HG02588 (cell line): ENCODE results near the gene ANK2.

Experiments
- ATAC-seq: cut with Tn5 transposase; IDR thresholded peaks from one replicate; pipeline ENCODE4 v1.9.1; 2021; ENCODE audit warnings: mild to moderate bottlenecking, moderate library complexity; ENCODE audit not compliant: unreplicated experiment

Gene ANK2

GRCh38 chr4:113145519-113146291 is 96.3 kb downstream of the ANK2 start:
- no peak for ATAC-seq

- ATAC-seq = peak; percentile 75
Measured at GRCh38 chr4:113146876-113147358, 97.5 kb downstream of the ANK2 start.

- ATAC-seq = no peak
Measured at GRCh38 chr4:113147498-113148111, 98.2 kb downstream of the ANK2 start.

- no peak for ATAC-seq
Measured at GRCh38 chr4:113148925-113149324, 99.5 kb downstream of the ANK2 start.

GRCh38 chr4:113153529-113154101 is 104.2 kb downstream of the ANK2 start:
- ATAC-seq = no peak

DNA sequence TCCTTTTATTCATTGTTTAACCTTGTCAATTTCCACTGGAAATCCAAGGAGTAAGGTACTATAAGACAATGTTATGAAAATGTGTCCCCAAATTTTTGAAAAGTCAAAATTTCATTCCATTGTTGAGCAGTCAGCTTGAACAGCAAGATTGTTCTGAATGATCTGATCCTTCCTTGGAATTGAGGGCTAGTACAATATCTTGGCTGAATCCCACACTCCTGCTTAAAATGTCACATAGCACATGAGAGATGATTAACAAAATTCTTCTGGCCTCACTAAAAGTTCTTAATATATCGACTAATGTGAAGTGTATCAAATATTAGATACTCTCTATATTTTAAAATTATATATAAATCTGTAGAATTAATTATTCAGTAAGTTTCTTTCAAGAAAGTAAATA is 104.8 kb downstream of the ANK2 start:
- ATAC-seq = no peak

GRCh38 chr4:113157086-113157857 is 107.8 kb downstream of the ANK2 start:
- no peak for ATAC-seq

DNA sequence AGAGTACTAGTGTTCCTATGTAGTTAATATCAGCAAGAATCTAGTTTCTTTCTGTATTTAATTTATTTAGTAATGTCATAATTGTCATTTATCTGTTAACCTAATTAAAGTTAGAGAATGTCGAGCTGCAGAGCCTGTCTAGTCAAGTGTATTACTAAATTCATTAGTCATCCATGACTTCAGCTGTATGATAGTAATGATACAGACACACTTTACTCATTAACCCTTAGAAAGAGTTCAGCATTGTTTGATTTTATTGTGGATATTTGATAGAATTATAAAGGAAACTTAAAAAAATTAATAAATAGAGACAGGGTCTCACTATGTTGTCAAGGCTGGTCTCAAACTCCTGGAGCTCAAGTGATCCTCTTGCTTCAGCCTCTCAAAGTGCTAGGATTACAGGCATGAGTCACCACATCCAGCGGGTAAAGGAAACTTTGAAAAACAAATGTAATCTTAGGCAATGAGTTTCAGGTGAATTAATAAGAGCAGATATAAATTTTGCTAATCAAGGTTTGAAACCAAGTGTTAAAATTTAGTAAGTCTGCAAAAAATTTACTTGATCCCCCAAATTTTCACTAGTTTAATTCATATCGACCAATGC is 110.6 kb downstream of the ANK2 start:
- no peak for ATAC-seq

GRCh38 chr4:113160548-113160947 is 111.1 kb downstream of the ANK2 start:
- no peak for ATAC-seq

GRCh38 chr4:113162089-113162488 is 112.6 kb downstream of the ANK2 start:
- ATAC-seq = no peak

DNA sequence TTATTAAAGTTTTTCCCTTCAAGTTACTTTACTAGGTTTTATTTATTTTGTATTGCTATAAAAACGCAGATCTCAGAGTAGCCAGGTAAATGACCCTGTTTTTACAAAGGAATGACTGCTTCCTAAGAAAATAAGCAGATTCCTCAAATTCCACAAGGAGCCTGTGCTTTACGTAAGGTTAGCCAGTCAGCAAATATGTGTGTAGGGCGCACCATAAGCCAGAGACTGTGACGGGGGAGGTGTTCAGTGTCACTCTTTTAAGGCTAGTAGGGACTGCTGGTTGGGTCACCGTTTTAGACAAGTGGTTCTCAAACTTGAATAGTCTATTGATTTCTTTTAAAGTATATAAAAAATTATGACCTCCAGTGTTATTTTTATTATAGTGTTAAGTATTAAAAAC is 119.9 kb downstream of the ANK2 start:
- no peak for ATAC-seq

GRCh38 chr4:113170115-113170804 is 120.8 kb downstream of the ANK2 start:
- no peak for ATAC-seq

DNA sequence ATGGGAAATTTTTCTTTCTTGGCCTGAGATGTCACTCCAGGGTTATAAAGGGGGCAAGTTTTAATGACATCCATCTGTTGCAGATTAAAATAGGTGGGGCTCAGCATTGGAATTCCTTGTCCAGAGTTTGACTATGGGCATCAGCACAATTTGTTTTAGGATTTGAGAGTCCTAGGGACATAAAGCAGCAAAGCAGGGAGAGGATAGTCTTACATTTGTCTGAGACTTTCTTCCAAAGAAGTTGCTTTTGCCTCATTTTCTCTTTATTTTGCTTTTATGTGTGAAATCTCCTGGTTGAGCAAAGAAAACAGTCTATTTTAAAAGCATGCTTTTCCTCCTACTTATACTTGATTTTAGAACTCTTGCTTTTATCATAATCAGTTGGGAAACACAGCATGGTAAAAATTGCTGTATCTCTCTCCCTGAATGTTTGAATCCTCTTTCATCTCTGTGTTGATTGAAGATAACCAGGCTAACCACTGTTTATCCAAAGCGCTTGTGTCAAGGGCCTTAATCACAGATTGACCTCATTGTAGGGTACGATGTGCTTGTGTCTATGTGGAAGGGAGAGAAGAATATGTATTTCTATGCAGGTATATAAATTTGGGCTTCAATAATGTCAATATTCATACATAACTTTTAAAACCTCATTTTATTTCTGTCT is 121.5 kb downstream of the ANK2 start:
- no peak for ATAC-seq

- no peak for ATAC-seq
Measured at GRCh38 chr4:113173126-113173792, 123.8 kb downstream of the ANK2 start.

DNA sequence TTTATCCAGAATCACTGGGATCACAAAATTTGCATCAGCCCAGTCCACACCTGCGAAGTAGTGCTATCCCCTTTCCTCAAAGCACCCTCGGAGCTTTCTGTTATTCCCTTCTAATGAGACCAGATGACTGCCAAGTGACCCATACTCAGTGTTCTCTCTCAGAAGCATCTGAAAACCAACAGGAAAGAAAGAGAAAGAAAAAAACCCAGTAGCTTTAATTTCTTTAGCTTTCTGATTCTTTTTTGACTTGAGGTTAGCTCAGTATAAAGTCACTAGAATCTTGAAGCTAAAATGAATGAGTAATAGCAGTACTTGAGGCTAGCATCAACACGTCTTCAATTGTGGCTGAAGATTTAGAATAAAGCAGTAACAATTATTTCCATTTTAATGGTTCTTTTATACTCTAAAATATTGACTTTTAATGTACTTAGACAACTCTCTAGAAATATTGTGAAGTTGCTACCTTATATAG is 124.4 kb downstream of the ANK2 start:
- ATAC-seq = no peak

DNA sequence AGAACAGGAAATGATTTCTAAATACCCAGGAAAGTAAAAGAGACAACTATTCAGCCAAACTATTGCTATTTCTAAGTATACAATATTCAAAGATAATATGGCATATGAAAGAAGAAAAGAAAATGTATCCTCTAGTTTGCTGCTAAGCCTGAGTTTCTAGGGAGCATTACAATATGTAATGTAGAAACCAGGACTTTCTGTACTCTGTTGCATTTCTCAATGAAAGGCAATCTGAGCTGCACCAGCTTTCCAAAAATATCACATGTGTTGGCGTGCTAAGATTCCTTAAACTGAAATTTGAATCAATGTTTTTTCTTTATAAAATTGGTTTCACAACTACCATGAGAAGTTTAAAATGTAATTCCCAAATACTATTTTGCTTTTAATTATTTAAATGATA is 129.6 kb downstream of the ANK2 start:
- ATAC-seq = no peak

- no peak for ATAC-seq
Measured at GRCh38 chr4:113179996-113180395, 130.5 kb downstream of the ANK2 start.

GRCh38 chr4:113181289-113182007 is 132.0 kb downstream of the ANK2 start:
- ATAC-seq = no peak
